Activated CD4-positive, alpha-beta T cell treated with anti-CD3 and anti-CD28 coated beads for 4 hours (primary cell): Measurements from ENCODE around the gene TUT1.

Experiments
- DNase-seq, 2 donors: peaks; one replicate each; pipeline ENCODE4 v3.0.0-alpha.2; 2020

TUT1 gene

DNA sequence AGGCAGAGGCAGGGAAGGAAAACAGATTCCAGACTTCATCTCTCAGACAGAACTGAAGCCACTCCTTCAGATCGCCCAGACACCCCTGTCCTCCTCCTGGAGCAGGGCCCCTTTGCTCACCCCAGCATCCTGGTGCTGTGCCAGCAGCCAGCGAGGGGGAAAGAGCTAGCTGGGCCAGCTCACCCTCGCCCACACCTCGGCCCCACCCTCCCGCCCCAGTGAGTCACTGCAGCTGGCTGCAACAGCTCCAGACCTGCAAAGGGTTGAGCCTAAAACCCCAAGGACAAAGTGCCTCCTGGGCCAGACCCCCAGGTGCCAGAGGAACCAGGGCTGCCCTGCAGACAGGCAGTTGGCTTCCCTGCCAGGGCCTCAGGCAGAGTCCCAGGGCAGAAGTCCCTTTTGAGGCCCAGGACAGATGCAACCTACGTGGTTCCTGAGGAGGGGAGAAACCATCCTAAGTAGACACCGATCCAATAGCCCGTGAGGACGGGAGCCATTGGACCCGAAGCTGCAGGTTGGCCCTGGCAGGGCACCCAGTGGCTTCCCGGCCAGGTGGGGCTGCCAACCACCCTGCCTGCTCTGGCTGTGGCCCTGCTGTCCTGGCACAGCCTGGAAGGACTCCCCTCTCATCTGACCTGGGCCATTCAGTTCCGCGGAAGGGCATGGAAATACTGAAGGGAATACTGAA is 51.9 kb downstream of the TUT1 start:
- DNase-seq = peak; percentile 45 to 59

DNA sequence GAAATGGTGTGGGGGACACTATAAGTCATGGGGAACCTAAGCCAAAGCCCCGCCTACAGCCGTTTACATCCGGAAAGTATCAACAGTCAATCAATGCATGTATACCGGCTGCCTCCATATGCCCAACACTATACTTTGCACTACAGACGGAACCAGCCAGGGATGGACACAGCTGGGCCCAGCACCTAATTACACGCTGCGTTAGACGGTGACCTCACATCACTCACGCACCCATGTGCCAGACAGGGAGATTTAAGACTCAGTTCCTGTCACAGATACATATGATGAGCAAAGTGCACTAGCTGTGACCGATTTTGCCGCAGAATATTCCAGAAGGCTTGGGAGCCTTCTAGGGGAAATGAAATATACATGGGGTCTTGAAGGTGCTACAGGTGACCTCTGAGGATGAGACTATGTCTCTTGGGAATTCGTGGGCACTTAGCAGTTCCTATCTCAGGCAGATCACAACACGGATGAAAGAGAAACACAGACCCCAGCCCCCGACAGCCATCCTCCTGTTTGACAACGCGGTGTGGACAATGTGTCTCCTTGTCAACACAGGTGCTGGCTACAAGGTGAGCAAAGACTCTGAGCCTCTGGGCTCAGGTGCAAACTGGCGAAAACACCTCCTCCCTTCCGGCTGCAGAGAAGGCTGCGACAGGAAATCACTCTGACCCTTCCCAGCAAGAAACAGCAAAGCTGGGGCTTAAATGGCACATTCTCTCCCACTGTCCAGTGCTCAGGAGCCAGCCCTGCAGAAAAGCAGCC is 52.7 kb downstream of the TUT1 start:
- no peak for DNase-seq

DNA sequence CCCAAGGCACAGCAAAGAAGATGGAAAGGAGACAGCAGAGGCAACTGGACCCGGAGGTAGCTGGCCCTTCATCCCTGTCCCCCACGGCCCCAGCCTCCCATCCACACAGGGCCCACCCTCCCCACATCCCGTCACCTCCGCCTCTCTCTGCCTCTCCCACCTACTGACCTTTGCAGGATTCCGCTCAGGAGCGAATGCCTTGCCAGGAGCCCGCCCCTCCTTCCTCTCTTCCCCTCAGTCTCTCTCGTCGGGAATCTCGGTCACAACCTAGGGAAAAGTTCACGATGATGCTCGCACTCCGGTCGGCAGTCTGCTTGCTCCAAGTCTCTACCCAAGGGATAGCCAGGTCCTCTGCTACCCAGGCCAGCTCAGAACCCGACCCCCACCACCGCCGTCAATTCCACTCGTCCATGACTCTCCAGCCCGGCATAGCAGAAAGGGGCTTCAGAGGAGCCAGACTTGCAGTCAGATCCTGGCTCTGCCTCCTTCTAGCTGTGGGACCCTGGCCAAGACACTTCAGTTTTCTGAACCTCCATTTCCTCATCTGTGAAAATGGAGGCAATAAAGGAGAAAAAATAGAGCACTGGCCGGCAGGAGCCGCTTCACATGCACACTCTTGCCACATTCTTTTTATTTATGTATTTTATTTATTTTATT is 54.9 kb downstream of the TUT1 start:
- no peak for DNase-seq

DNA sequence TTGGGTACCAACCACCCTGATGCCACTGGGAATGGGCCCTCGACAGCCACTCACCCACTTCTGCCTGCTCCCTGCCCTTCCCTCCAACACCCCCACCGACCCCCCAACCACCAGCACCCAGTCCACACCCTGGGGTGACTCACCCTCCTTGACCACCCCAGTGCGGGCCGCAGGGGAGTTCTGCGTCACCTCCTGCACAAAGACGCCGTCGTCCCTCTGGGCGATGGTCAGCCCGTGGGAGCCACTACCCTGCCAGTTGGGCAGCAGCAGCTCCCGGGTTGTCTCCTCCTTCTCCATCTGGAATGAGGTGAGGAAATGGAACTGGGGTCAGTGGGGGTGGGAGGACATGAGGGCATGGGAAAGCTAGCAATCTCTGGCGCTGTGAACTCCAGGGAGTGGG is 55.5 kb downstream of the TUT1 start:
- DNase-seq = no peak

DNA sequence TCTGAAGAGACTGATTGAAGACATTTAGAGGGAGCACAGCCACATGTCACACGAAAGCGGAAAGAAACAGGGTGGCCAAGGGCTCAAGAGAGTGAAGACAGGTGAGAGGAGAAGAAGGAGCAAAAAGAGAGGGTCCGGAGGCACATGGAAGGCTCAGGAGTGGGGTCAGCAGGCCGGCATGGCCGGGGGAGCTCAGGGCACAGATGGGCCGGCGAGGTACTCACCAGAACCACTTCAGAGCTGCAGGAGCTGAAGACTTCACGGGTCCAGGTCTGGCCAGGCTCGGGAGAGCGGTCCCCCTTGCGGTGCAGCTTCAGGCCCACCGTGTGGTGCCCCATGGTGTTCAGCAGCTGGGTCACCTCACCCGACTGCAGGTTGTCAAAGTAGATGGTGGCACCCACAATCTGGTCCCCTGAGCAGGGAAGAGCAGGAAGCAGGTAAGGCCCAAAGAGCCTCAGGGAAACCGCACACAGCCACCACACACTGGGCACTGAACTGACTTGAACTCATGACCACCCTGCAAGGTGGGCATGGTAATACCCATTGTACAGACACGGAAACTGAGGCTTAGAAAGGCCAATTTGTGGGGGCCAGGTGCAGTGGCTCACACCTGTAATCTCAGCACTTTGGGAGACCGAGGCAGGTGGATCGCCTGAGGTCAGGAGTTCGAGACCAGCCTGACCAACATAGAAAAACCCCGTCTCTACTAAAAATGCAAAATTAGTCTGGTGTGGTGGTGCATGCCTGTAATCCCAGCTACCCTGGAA is 56.4 kb downstream of the TUT1 start:
- no peak for DNase-seq

DNA sequence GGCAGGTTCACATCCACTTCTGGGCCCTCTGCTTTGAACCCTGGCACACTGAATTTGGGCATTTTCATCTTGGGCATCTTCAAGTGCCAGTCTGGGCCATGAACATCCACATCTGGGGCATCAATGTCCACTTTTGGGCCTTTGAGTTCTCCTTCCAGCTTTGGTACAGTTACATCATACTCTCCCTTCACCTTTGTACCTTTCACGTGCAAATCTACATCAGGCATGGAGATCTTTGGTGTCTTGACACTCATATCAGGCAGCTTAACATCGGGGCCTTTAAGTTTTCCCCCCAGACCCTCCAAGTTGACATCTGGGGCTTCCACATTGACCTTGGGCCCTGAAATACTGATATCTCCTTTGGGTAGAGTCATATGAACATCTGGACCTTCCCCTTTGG is 59.2 kb downstream of the TUT1 start:
- no peak for DNase-seq
